ENCODE results near the gene ANAPC4.

Gene ANAPC4

GRCh38 chr4:25433966-25434827 lies 57.1 kb downstream of the ANAPC4 start:
- DNase-seq (ENCODE audit: low read depth) = no peak

GRCh38 chr4:25437926-25438325 lies 60.9 kb downstream of the ANAPC4 start:
- DNase-seq (ENCODE audit: low read depth) = no peak

GRCh38 chr4:25439918-25440477 lies 62.9 kb downstream of the ANAPC4 start:
- DNase-seq (ENCODE audit: low read depth) = peak; percentile 34

- no peak for DNase-seq (ENCODE audit: low read depth)
These were observed 63.5 kb downstream of the ANAPC4 start for GRCh38 chr4:25440478-25441030.

GRCh38 chr4:25441519-25442117 lies 64.6 kb downstream of the ANAPC4 start:
- no peak for DNase-seq (ENCODE audit: low read depth)

- DNase-seq (ENCODE audit: low read depth) = no peak
These were observed 65.8 kb downstream of the ANAPC4 start for GRCh38 chr4:25442863-25443307.

GRCh38 chr4:25443851-25444250 lies 66.8 kb downstream of the ANAPC4 start:
- DNase-seq (ENCODE audit: low read depth) = no peak

GRCh38 chr4:25446611-25447010 lies 69.5 kb downstream of the ANAPC4 start:
- DNase-seq (ENCODE audit: low read depth) = no peak

GRCh38 chr4:25448379-25449109 lies 71.5 kb downstream of the ANAPC4 start:
- DNase-seq (ENCODE audit: low read depth) = no peak

- DNase-seq (ENCODE audit: low read depth) = no peak
These were observed 72.2 kb downstream of the ANAPC4 start for GRCh38 chr4:25449270-25449669.

GRCh38 chr4:25449688-25450087 lies 72.6 kb downstream of the ANAPC4 start:
- no peak for DNase-seq (ENCODE audit: low read depth)

- DNase-seq (ENCODE audit: low read depth) = no peak
These were observed 73.4 kb downstream of the ANAPC4 start for GRCh38 chr4:25450491-25450901.

GRCh38 chr4:25451676-25452075 lies 74.6 kb downstream of the ANAPC4 start:
- DNase-seq (ENCODE audit: low read depth) = no peak

GRCh38 chr4:25452081-25452480 lies 75.0 kb downstream of the ANAPC4 start:
- no peak for DNase-seq (ENCODE audit: low read depth)

- no peak for DNase-seq (ENCODE audit: low read depth)
These were observed 77.4 kb downstream of the ANAPC4 start for GRCh38 chr4:25454476-25454875.

GRCh38 chr4:25457053-25457715 lies 80.1 kb downstream of the ANAPC4 start:
- peak; percentile 49 for DNase-seq (ENCODE audit: low read depth)

GRCh38 chr4:25466966-25467697 lies 90.1 kb downstream of the ANAPC4 start:
- no peak for DNase-seq (ENCODE audit: low read depth)

GRCh38 chr4:25467843-25468242 lies 90.8 kb downstream of the ANAPC4 start:
- no peak for DNase-seq (ENCODE audit: low read depth)
